NCI-H460 (cell line): ENCODE results near the gene CCDC68. TPM values are rescaled to one million over a fixed set of nuclear protein-coding genes. Genes with fewer than 3 reads are reported as not detected.

Experiments used
- DNase-seq: peaks from one replicate; pipeline ENCODE4 v3.0.0-alpha.2; 2016; ENCODE audit warnings: low read depth; ENCODE audit errors: extremely low read depth
- total RNA-seq: library from RNA; depleted of rRNA; stranded (reverse); fragments of >200 nt; shearing (Covaris generic); gene quantifications from 2 replicates; pipeline ENCODE4 v1.2.3, GENCODE V29; 2014

Gene CCDC68
- total RNA-seq, 1 experiment from 2014 or later: 64.8 TPM

DNA sequence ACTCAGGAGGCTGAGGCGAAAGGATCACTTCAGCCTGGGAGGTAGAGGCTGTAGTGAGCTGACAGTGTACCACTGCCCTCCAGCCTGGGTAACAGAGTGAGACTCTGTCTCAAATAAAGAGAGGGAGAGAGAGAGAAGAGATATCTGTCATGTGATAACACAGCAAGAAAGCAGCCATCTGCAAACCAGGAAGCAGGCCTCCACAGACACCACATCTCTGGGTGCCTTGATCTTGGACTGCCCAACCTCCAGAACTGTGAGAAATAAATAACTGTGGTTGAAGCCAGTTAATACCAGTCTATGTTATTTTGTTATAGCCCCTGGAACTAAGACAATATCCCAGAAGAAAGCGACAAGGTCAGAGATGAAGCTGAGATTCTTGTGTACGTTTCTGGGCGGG, 2.6 kb upstream of the CCDC68 start:
- no peak for DNase-seq

DNA sequence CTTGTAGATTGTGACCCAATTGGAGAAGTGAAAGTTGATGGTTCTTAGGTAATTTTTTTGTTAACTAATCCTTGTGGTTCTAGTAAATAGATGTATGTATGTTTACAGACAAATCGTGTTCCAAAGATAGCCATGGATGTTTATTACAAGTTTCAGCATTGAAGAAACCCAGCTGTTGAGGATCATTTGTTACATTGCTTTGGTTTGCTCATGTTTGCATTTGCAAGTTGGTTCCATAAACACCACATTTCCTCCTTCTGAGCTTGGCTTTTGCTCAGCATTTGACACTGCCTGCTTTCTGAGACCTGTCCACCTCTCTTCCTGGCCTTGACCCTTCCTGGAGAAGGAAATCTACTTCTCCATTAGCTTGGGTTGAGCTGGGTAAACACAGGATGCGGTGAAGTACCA, 1.8 kb upstream of the CCDC68 start:
- no peak for DNase-seq

DNA sequence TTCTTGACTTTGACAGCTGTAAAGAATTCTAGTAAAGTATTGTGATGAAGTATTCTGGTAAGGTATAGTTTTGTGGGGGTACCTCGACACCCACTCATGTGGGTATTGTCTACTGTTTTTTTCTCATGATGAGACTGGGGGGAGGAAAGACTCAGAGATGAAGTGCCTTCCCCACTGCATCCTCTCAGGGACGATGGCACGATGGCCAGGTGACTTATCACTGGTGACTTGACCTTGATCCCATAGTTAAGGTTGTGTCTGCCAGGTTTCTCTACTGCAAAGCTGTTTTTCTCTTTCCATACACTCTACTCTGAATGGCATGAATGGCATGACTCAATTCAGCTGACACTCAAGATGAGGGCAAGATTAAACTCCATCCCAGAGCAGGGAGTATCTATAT, 936 bp upstream of the CCDC68 start:
- DNase-seq: no peak

DNA sequence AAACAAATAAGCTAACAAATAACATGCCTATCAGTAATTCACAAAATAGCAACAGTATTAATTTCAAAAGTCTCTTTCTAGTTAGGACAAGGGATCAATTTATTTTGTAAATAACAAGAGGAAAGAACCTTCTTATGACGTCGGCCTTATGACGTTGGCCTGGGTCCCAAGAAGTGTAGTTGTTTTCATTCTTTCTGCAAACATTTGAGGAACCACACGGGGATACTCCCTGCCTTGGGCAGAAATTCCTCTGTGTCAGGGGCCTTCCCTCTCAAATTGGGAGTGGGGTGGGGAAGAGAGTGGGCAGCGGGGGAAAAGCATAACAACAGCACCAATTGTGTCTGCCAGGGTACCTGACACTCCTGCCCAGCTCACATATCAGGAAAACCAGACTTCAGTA, 1.3 kb downstream of the CCDC68 start:
- DNase-seq: peak; percentile 47

DNA sequence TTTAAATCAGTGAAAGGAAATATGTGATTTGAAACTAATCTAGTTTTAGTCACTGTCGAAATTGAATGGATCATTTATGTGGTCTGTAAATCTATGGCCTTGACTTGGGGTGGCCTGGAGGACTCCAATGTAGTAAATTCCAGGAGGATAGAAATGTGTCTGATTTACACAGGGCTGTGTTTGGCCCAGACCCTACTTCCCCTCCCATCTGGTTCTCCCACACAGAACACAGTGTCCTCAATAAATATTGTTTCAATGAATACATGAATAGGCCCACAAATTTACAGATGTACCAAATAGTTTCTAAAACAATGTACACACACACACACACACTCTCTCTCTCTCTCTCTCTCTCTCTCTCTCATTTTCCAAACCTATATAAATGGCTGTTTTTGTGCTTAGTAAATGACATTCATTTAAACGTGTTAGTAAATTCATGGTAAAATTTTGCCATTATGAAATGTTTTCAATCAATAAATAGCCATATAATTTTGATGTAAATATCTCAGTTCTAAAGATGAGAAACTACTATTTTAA, 1.9 kb downstream of the CCDC68 start:
- no peak for DNase-seq

DNA sequence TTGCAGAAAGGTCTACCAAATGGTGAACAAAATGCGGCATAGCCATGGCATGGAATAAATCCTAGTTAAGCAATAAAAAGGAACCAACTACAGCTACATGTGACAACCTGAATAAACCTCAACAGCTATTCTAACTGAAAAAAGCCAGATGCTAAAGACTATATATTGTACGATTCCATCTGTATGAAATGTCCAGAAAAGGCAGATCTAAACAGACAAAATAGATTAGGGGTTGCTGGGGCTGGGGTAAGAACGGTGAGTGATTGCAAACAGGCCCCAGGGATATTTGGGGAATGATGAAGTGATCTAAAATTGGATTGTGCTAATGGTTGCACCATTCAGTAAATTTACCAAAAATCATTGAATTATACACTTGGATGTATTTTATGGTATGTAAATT, 2.8 kb downstream of the CCDC68 start:
- DNase-seq: no peak

DNA sequence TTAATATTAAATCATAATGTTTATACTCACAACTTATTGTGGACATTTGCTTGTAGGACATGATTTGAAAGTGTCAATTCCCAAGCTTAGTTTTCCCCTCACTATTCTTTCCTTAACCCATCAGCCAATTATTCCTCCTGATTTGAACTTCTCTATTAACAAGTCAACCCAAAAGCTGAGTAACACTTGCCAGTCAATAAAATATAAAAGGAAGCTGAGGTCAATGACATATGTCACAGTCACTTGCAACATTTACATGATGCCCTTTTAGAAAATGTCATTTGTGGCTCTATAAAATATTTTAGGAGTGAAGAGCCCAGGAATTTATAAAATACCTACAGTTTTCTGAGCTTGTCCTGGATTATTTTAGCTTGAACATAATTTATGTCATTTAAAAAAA, 7.2 kb downstream of the CCDC68 start:
- no peak for DNase-seq

DNA sequence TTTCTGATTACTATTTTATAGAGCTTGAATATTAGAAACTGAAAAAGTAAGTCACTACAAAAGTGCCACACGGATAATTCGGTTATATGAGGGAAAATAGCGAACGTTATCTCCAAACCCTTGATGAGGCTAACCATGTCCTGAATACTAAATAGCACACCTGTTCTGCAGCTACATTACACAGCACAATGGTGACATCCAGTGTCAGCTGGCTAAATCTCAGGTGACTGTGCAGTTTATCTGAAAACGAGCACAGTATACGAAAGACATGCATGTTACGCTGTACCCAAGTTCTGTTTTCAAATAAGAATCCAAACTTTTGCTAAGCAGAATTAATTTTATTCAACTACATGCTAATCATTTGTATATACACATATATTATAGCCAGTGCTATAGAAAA, 9.0 kb downstream of the CCDC68 start:
- no peak for DNase-seq

DNA sequence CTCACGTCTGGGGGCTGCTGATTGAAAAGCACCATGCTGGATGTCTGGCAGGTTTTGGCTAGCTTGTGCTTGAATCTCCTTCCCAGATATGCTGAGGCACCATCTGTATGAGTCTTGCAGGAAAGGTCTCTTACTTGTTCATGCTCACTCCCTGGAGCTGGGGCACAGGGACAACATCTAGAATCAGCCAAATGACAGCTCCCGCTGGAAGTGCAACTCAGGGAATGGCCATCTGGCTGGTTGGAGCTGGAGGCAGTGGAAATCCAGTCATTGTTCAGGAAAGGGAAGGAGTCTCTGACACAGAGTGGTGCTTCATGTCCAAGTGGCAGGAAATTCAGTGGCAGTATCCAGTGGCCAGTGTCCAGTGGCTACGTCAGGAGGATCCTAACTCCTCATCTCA, 9.7 kb downstream of the CCDC68 start:
- DNase-seq: no peak

DNA sequence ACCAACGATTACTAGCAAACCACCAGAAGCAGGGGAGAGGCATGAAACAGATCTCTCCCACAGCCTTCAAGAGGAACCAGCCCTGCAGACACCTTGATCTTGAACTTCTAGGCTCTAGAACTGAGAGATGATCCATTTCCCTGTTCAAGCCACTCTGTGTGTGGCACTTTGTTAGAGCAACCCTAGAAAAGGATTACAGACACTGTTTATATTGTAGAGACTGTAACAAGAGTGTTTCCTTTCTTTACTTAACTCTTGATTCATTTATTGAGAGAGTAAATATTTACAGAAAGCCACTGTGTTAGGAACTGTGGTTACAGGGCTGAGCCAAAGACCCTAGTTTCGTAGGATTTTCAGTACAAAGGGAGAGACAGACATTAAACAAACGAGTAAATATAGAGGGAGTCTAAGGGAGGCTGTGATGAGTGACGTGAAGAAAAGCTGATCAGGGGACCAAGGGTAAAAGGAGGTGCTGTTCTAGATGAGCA, 10.9 kb downstream of the CCDC68 start:
- peak; percentile 47 for DNase-seq

DNA sequence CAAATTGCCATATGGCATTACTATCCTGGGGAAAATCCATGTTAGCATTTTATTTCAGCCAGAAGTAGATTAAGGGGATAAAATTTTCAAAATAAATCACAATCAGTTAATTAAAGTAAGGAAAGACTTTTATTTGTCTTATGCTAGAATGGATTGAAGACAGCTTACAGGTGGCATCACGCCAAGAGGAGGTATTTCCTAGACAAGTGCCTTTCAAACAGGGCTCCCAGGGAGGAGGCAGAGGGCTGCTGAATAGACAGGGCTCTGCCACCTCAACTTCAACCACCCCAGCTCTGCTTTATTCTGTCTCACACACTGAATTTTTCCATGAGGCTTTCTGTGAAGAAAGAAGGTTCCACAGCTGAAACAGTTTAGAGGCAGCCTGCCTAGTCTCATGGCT, 12.2 kb downstream of the CCDC68 start:
- DNase-seq: peak; percentile 30

DNA sequence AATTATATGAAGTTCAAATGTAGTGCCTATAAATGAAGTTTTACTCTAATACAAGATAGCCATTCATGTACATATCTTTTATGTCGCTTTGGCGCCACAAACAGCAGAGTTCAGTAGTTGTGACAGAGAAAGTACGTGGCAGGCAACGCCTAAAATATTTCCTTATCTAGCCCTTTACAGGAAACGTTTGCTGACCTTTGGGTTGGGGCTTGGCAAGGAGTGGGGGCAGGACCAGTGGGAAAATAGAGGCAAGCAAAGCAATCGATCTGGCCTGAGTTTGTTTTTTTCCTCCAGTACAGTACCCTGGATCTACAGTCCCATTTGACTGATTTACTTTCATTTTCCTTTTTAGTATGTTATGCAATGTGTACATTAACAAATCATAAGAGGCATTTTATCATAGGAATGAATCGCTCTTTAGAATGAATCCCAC, 13.1 kb downstream of the CCDC68 start:
- DNase-seq: peak; percentile 89

DNA sequence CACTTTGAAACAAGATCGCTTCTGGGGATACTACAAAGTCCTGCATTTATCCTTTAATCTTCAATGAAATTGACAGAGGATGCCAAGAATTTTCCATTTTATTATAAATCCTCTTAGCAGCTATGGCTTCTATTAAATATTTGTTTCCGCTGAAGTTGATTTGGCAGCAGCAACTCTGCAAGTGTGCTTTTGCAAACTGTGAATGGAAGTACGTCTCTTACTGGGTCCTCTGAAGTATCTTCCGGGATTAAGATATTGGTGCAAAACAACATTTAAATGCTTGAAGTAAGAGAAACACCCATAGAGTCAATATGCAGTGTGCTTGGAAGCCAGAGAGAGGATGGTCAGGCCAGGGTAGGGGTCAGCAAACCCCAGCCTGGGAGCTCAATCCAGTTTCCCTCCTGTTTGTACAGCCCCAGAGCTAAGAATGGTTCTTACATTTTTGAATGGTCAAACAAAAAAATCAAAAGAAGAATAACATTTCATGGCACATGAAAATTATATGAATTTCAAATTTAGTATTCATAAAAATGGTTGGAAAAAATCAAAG, 13.6 kb downstream of the CCDC68 start:
- peak; percentile 82 for DNase-seq

DNA sequence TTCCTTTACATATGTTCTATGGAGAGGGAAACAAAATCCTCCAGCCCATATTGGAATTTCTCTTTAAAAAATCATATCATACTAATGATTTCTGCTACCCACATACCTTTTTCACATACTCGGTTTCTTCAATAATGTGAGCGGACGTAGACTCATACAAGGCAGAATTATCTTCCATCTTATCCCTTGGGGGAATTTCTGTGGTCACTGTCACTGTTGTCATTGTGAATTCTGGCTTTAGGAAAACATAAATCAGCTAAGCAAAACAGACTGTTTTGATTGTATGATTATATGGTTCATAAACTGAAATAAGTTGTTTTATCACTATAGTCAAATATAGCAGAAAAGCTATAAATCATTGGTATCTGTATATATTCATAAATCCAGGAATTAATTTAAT, 16.7 kb downstream of the CCDC68 start:
- DNase-seq: no peak

DNA sequence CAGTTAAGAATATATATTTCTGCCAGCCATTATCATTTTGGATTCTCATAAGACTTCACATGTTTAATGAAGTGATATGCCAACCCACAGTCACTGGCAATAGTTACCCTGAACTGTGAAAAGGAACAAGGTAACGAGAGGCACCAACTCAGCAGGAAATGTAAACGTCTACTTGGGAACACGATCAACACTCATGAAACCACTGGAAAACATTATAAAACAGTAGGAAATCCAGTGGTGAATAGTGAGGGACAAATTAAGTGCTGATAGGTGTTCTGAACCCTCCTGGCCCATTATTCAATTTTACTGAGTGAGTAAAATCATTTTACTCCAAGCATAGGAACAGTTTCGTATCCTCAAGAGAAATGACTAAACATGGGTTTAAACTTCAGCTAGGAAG, 17.1 kb downstream of the CCDC68 start:
- no peak for DNase-seq

DNA sequence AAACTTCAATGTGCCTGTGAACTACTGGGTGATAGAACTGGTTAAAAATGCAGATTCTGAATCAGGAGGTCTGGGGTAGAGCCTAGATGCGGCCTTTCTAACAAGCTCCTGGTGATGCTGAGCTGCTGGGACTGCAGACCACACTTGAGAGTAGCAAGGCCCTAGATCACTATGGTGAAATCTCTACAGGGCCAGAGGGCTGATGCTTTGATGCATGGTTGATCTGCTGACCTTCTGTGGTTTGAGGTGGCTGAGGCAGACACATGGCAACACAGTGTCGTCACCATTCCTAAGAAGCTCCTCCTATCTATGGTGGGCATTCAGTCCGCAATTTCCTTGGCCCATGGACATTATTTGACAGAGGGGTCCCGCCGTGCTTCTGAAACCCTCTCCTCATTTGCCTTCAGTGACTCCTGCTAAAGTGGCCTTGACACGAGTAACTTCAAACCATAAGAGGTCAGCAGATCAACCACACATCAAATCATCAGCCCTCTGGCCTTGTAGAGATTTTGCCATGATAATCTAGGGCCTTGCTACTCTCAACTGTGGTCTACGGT, 19.8 kb downstream of the CCDC68 start:
- DNase-seq: no peak

DNA sequence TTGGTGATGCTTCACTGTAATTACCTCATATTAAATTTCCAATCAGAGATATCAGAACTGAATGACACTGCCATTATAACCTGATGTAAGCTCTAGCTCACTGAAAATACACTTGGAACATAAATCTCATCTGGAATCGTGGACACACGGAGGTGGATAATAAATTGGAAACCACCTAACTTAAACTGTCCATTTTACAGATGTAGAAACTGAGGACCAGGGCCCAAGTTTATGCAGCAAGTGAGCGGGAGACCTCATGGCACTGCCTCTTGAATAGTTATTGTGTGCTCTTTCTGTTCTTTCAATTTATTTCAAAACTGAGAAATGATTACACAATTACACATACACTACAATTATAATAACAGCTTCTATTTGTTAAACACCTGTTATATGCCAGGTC, 20.8 kb downstream of the CCDC68 start:
- no peak for DNase-seq

DNA sequence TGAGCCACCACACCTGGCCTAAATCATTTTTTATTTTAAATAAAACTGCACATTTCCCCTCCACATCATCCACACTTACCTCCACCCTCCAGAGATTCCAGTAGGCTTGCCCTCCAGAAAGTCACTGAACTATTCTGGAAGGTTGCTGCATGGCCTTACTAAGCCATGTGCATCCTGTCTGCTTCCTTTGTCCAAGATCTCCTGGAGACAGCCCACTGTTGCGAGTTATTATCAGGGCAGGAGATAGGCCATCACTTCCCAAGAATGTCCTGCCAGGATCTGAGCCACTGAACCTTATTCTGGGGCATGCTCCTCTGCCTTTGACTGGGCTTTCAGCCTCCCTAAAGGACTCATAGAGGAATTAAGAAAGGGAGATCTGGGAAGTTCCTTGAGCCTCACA, 26.8 kb downstream of the CCDC68 start:
- no peak for DNase-seq

DNA sequence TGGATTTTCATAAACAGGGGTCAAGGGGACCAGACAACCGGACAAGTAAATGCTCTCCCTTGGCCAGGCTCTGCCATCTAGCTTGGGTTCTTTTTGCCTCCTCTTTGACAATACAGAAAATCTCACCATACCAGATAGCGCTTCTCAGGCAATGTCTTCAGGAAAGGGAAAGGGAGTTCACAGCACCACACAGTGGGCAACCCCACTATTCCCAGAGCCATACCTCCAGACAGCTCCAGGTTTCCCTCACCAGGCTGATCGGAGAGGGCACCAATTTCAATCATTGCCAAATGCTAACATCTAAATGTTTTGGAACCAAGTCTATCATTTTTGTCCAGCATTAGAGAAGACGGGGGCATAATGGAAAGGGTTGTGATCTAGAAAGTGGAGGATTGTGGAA, 28.1 kb downstream of the CCDC68 start:
- DNase-seq: no peak

DNA sequence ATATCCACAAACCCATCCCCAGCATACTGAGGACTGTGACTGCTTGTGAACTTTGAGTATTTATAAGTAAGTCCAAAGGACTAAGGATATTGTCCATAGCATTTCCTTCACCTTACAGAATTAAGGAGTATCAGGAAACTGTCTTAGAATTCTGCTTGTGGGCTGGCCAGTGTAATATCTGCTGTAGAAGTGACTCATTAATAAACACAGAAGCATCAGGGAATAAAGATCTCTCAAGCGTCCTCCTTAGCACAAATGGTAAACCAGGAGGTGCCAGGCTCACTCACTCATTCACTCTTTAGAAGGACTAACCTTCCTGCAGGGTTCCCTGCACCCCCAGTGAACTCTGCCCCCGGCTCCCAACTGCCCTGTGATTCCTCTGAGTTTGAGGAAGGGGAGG, 31.0 kb downstream of the CCDC68 start:
- no peak for DNase-seq

DNA sequence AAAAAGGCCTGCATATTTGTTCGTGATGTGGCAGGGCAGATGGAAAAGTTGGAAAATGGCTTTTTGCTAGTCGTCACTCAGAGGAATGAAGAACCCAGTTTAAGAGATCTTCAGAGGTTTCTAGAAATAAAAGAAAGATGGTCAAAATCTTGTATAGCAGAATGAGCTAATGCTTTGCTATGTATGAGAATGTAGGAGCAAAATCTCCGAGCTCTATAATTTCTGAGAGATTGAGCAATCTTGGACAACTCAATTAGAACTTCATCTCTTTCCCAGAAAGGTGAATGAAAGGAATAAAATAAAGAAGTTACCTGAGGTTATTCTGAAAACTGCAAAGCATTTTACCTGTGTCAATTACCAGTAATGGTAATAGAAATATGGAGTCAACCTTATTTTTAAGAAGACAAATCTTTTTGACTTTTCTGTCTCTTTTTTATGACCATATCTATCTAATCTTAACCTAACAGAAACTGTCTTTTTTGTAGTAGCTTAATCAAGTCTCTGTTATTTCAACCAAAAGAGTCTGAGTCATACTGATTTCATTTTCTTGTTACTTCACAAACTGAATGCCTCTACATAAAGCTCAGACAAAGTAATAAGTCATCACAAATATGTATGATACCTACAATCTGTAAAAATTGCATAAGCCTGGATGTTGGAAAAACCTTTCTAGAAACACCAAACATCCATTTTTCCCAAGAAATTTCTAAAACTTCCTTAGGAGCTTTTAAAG, 32.5 kb downstream of the CCDC68 start:
- DNase-seq: no peak

DNA sequence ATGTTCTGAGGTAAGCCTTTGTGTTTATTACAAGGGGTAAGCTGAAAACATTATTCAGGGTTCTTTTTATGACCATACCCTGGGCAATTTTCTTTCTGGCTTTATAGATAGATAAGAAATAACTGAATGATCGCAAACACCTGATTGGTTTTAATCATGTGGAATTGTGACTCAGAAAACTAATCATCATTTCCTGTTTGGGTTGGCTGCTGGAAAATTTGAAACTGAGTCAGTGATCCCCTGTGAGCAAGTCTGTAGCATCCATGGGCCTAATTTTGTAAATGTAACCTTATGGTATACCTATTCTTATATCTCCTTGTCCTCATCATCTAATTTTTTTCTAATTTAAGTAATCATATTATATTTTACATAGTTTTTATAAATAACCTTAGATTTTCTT, 34.3 kb downstream of the CCDC68 start:
- DNase-seq: no peak
